AG04449 (cell line): ENCODE data around the gene MYLK4.

Experiments used
- CTCF ChIA-PET: fragments of 350-600 bp; formaldehyde crosslinking; extraction: SDS; loops from one replicate; lab custom pipeline; 2021; ENCODE audit warnings: antibody characterized with exemption; lab: Yijun Ruan, JAX
- POLR2A ChIA-PET: fragments of 400-600, 350-600 bp; formaldehyde crosslinking; extraction: SDS; loops from one replicate; lab custom pipeline; 2020; ENCODE audit warnings: antibody characterized with exemption, inconsistent platforms; lab: Yijun Ruan, JAX
- DNase-seq: peaks from one replicate; pipeline ENCODE4 v3.0.0-alpha.2; 2010; ENCODE audit warnings: low read depth, low spot score
- H3K4me3 ChIP-seq: 2 replicates; pipeline ENCODE4 v1.5.1; 2011; ENCODE audit warnings: low read depth, mild to moderate bottlenecking, control low read depth, low read length
- CTCF ChIP-seq: IDR thresholded peaks from one replicate; pipeline ENCODE4 v1.5.1; 2011; ENCODE audit warnings: mild to moderate bottlenecking, moderate library complexity, low read length, control low read depth, inconsistent platforms; ENCODE audit not compliant: insufficient read depth; ENCODE audit errors: missing control alignments

Gene MYLK4

GRCh38 chr6:2732503-2733089 lies 18.1 kb downstream of the MYLK4 start:
- no peak for TF ChIP-seq CTCF
- DNase-seq = no peak
- ChIA-PET CTCF (interaction anchor here (0.8 to 2.9 kb wide), 6 partner anchors 12 to 1136 kb away, joined by 3 to 27 read pairs (median 4); partner anchors contain the start of genes MYLK4 and WRNIP1), POLR2A (no interaction called here)
- H3K4me3 ChIP-seq = no peak overlapping the region

GRCh38 chr6:2731281-2731909 lies 19.3 kb downstream of the MYLK4 start:
- no peak overlapping the region for H3K4me3 ChIP-seq
- no peak for DNase-seq
- ChIA-PET CTCF (interaction anchor here (1.6 to 2.9 kb wide), 4 partner anchors 13 to 97 kb away, joined by 3 to 27 read pairs (median 12); partner anchors contain the start of gene MYLK4), POLR2A (no interaction called here)
- TF ChIP-seq CTCF = no peak

- DNase-seq = no peak
- ChIA-PET CTCF (interaction anchor here (1.6 kb wide), 1 partner anchor 19 kb away, joined by 3 read pairs; no protein-coding TSS in a partner anchor), POLR2A (no interaction called here)
- no peak for TF ChIP-seq CTCF
- no peak overlapping the region for H3K4me3 ChIP-seq
These were observed 20.2 kb downstream of the MYLK4 start for GRCh38 chr6:2730353-2731107.

GRCh38 chr6:2729921-2730320 lies 20.8 kb downstream of the MYLK4 start:
- no peak for DNase-seq
- no peak overlapping the region for H3K4me3 ChIP-seq
- ChIA-PET CTCF (interaction anchor here (1.6 kb wide), 1 partner anchor 20 kb away, joined by 3 read pairs; no protein-coding TSS in a partner anchor), POLR2A (no interaction called here)
- no peak for TF ChIP-seq CTCF

- ChIA-PET CTCF (interaction anchor here (1.0 to 1.2 kb wide), 2 partner anchors 12 to 24 kb away, joined by 5 to 6 read pairs; partner anchors contain the start of gene MYLK4), POLR2A (no interaction called here)
- TF ChIP-seq CTCF = no peak
These were observed 24.6 kb downstream of the MYLK4 start for GRCh38 chr6:2725999-2726567.

More at GRCh38 chr6:2725999-2726567, 24.6 kb downstream of the MYLK4 start:
- DNase-seq = no peak
- H3K4me3 ChIP-seq = no peak overlapping the region
